Loucy (cell line): ENCODE data around the gene DHRS4L2.
A peak's percentile ranks its signal among the peaks of the same experiment; 100 is the strongest.

Experiments used
- H2AFZ ChIP-seq: fragments of 200-600 bp; sonication (generic); 2 replicates; pipeline ENCODE4 v1.6.0; 2016; ENCODE audit warnings: antibody characterized with exemption, mild to moderate bottlenecking, low read length, moderate library complexity
- H3F3A ChIP-seq: fragments of 200-600 bp; 2 replicates; pipeline ENCODE4 v1.6.0; 2016; ENCODE audit warnings: antibody characterized with exemption, low read depth, mild to moderate bottlenecking
- H3K27me3 ChIP-seq: fragments of 200-600 bp; sonication (generic); 2 replicates; pipeline ENCODE4 v1.6.1; 2014; ENCODE audit warnings: low read length, mild to moderate bottlenecking; ENCODE audit not compliant: insufficient read depth, poor library complexity, severe bottlenecking
- H3K36me3 ChIP-seq: fragments of 200-600 bp; sonication (generic); 2 replicates; pipeline ENCODE4 v1.6.1; 2016; ENCODE audit warnings: low read length; ENCODE audit not compliant: insufficient read depth
- H3K4me1 ChIP-seq: fragments of 200-600 bp; sonication (generic); 2 replicates; pipeline ENCODE4 v1.5.1; 2014; ENCODE audit warnings: low read length, mild to moderate bottlenecking; ENCODE audit not compliant: insufficient read depth, poor library complexity, severe bottlenecking
- H3K4me2 ChIP-seq: fragments of 200-600 bp; sonication (generic); 2 replicates; pipeline ENCODE4 v1.6.0; 2014; ENCODE audit warnings: antibody characterized with exemption, low read length, low read depth, mild to moderate bottlenecking; ENCODE audit not compliant: poor library complexity, severe bottlenecking
- H3K4me3 ChIP-seq: fragments of 200-600 bp; sonication (generic); 2 replicates; pipeline ENCODE4 v1.5.1; 2014; ENCODE audit warnings: low read length, mild to moderate bottlenecking, mixed read lengths; ENCODE audit not compliant: poor library complexity, severe bottlenecking
- H3K79me2 ChIP-seq: fragments of 200-600 bp; sonication (generic); 2 replicates; pipeline ENCODE4 v1.6.1; 2014; ENCODE audit warnings: low read length; ENCODE audit not compliant: insufficient read depth
- H3K9ac ChIP-seq: fragments of 200-600 bp; sonication (generic); 2 replicates; pipeline ENCODE4 v1.6.0; 2014; ENCODE audit warnings: mild to moderate bottlenecking, low read depth, low read length, moderate library complexity; ENCODE audit not compliant: poor library complexity, severe bottlenecking
- H3K9me2 ChIP-seq: fragments of 200-600 bp; sonication (generic); replicated peaks from 2 replicates; pipeline ENCODE4 v1.6.1; 2016; ENCODE audit warnings: low read depth, low read length, mixed read lengths
- H3K9me3 ChIP-seq: fragments of 200-600 bp; sonication (generic); 2 replicates; pipeline ENCODE4 v1.6.1; 2014; ENCODE audit warnings: mild to moderate bottlenecking, antibody characterized with exemption, low read length, low read depth; ENCODE audit not compliant: insufficient read depth
- H4K20me1 ChIP-seq: fragments of 200-600 bp; sonication (generic); 2 replicates; pipeline ENCODE4 v1.6.0; 2014; ENCODE audit warnings: antibody characterized with exemption, low read length, mild to moderate bottlenecking; ENCODE audit not compliant: insufficient read depth, poor library complexity, severe bottlenecking
- CTCF ChIP-seq: fragments of 200-600 bp; sonication (generic); conservative IDR thresholded peaks from 2 replicates; pipeline ENCODE4 v1.5.1; 2014; ENCODE audit warnings: mild to moderate bottlenecking, antibody characterized with exemption, low read length
- EZH2phosphoT487 ChIP-seq: fragments of 200-600 bp; IDR thresholded peaks from 2 replicates; pipeline ENCODE4 v1.6.1; 2018; ENCODE audit warnings: antibody characterized with exemption, mild to moderate bottlenecking, moderate library complexity, borderline replicate concordance

DHRS4L2 gene

DNA sequence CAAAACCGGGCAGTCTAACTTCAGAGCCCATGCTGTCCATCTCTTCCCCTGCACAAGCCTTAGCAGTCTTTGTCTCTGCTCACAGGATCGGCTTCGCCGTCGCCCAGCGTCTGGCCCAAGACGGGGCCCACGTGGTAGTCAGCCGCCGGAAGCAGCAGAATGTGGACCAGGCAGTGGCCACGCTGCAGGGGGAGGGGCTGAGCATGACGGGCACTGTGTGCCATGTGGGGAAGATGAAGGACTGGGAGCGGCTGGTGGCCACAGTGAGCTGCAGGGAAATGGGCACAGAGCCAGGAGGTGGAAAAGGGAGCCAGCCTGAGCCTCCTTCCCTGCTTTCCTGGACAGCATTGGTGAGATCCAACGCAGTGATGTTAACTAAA, 48.9 kb downstream of the DHRS4L2 start:
- Histone ChIP-seq H3F3A (no peaks in the 10 kb centered on the region), H3K9me3 (peaks cover 6% of the 10 kb centered on the region; the same call in 1 of the 2 replicates), H3K4me1 (peaks cover 15% of the 10 kb centered on the region), H3K27me3 (no peaks in the 10 kb centered on the region), H3K79me2 (no peaks in the 10 kb centered on the region), H4K20me1 (no peaks in the 10 kb centered on the region), H3K36me3 (no peaks in the 10 kb centered on the region), H3K4me2 (peak overlapping the region; percentile 48), H3K9ac (no peak overlapping the region), H3K4me3 (no peak overlapping the region), H2AFZ (no peak overlapping the region), H3K9me2 (no peaks in the 10 kb centered on the region)
- TF ChIP-seq EZH2phosphoT487 (no peak), CTCF (no peak)

DNA sequence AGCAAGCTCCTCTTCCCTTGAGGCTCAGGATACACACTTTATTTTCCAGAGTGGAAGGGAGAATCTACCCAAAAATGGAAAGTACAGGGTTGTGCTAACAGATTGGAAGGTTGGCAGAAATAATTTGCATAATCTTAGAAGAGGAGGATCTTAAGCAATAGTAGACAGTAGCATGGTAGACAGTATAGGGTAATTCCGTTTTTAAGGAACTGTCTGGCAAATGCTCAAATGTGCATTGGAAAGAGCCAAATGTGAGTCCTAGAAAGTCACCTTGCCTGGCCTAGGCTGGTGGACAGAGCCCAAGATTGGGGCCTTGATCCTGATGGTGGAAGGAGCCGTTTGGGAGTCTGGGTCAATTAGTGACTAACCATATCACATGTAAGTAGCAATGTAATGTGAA, 50.0 kb downstream of the DHRS4L2 start:
- Histone ChIP-seq H3K27me3 (no peaks in the 10 kb centered on the region), H3K36me3 (no peaks in the 10 kb centered on the region), H3K4me2 (peak overlapping the region; percentile 48), H3K9me2 (no peaks in the 10 kb centered on the region), H3F3A (no peaks in the 10 kb centered on the region), H3K4me1 (peaks cover 15% of the 10 kb centered on the region), H4K20me1 (no peaks in the 10 kb centered on the region), H3K79me2 (no peaks in the 10 kb centered on the region), H3K4me3 (no peak overlapping the region), H2AFZ (no peak overlapping the region), H3K9me3 (no peaks in the 10 kb centered on the region), H3K9ac (no peak overlapping the region)
- TF ChIP-seq EZH2phosphoT487 (no peak), CTCF (no peak)

GRCh38 chr14:24040692-24041091, 52.0 kb downstream of the DHRS4L2 start:
- no peak overlapping the region for H3K9ac ChIP-seq
- no peaks in the 10 kb centered on the region for H3F3A ChIP-seq
- no peak overlapping the region for H3K4me2 ChIP-seq
- no peaks in the 10 kb centered on the region for H3K9me3 ChIP-seq
- TF ChIP-seq CTCF, result no peak
- no peak for TF ChIP-seq EZH2phosphoT487
- H3K9me2 ChIP-seq, result no peaks in the 10 kb centered on the region
- H2AFZ ChIP-seq, result no peak overlapping the region
- no peaks in the 10 kb centered on the region for H3K79me2 ChIP-seq
- H3K36me3 ChIP-seq, result no peaks in the 10 kb centered on the region
- no peak overlapping the region for H3K4me3 ChIP-seq
- no peaks in the 10 kb centered on the region for H4K20me1 ChIP-seq
- peaks cover 15% of the 10 kb centered on the region for H3K4me1 ChIP-seq
- H3K27me3 ChIP-seq, result no peaks in the 10 kb centered on the region
